ENCODE results near the gene MATN4.

DNA sequence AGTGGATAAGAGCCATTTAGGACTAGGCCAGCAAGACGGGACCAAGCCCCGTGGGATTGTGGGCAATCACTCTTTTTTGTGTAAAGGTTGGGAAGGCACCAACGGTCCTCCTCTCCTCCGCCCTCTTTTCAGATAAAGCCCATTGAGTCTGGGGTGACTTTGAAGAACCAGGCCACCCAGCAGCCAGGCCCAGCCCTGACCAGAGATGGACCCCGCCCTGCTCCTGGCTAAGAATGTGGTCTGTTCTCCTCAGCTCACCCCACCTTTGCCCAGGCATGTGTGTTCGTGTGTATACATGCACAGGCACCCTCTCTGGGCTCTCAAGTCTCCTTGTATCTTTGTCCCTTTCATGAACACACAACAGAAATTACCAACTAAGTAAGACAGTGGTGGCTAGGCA lies 31.0 kb upstream of the MATN4 start:
- TF ChIP-seq, protein P1, sequence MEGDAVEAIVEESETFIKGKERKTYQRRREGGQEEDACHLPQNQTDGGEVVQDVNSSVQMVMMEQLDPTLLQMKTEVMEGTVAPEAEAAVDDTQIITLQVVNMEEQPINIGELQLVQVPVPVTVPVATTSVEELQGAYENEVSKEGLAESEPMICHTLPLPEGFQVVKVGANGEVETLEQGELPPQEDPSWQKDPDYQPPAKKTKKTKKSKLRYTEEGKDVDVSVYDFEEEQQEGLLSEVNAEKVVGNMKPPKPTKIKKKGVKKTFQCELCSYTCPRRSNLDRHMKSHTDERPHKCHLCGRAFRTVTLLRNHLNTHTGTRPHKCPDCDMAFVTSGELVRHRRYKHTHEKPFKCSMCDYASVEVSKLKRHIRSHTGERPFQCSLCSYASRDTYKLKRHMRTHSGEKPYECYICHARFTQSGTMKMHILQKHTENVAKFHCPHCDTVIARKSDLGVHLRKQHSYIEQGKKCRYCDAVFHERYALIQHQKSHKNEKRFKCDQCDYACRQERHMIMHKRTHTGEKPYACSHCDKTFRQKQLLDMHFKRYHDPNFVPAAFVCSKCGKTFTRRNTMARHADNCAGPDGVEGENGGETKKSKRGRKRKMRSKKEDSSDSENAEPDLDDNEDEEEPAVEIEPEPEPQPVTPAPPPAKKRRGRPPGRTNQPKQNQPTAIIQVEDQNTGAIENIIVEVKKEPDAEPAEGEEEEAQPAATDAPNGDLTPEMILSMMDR (IDR thresholded peaks at IDR 0.05; ENCODE audit: insufficient read depth, low read length) = no peak
- TF ChIP-seq GABPA (IDR thresholded peaks at IDR 0.05; ENCODE audit: low read depth) (no peak), POLR2AphosphoS5 (IDR thresholded peaks at IDR 0.05; ENCODE audit: low read depth) (no peak)
